ENCODE results near the gene SEPTIN7.

Gene SEPTIN7

DNA sequence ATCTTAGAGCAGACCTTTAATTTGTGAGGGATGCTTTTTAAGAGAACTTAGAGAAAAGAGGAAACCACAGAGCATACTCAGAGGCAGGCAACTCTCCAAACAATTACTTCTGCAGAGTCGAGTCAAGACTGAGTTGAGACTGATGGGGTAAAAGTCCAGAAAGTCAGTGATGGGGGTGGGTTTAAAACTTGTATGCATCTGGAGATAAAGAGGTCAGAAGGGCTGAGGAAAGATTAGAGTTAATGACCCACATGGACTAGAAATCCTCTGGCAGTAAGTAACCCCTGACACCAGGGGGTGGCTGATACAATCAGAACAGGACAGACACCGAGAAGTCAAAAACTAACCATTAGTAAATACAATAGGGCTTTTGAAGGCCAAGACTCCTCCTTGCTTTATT, 42.4 kb upstream of the SEPTIN7 start:
- no peak for TF ChIP-seq CTCF (IDR thresholded peaks at IDR 0.05; ENCODE audit: low read depth, low read length)
- no peak overlapping the region for H3K4me3 ChIP-seq (ENCODE audit: low read depth, low read length)

GRCh38 chr7:35760143-35760745, 40.6 kb upstream of the SEPTIN7 start:
- TF ChIP-seq CTCF (IDR thresholded peaks at IDR 0.05; ENCODE audit: low read depth, low read length): no peak

DNA sequence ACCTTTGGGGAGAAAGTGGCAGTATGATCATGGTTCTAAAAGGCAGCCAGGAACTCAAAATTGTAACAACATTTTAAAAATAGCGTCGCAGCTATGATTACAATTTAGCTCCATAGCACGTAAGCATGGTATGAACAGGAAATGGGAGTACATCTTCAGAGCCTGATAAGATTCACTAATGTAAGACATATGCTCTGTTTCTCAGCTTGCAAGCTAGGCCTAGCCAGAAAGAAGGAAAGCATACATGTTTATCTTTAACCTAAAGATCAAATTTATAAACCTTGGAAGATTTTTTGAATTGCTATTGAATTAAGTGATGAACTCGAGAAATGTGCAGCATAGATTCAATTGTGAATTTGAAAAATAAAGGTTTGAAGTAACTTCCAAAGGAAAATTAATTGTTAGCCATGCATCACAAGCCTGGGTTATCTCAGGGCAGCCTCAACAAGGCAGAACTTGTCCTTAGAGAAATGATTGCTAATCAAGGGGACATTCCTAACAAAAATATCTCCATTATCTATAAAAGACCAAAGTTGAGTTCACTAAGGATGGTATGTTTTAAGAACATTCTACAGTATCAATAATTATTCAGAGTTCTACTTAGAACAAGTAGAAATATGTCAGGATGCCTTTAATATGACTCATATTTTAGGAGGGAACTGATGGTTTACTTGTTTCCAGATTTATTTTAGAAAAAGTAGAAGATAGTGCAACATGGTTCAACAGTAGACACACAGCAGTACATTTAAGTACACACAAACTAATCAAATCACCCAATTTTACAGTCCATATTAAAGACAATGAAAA, 38.8 kb upstream of the SEPTIN7 start:
- H3K4me3 ChIP-seq (ENCODE audit: low read depth, low read length): no peak overlapping the region
- no peak for TF ChIP-seq CTCF (IDR thresholded peaks at IDR 0.05; ENCODE audit: low read depth, low read length)

More at GRCh38 chr7:35760143-35760745, 40.6 kb upstream of the SEPTIN7 start:
- H3K4me3 ChIP-seq (ENCODE audit: low read depth, low read length): no peak overlapping the region

DNA sequence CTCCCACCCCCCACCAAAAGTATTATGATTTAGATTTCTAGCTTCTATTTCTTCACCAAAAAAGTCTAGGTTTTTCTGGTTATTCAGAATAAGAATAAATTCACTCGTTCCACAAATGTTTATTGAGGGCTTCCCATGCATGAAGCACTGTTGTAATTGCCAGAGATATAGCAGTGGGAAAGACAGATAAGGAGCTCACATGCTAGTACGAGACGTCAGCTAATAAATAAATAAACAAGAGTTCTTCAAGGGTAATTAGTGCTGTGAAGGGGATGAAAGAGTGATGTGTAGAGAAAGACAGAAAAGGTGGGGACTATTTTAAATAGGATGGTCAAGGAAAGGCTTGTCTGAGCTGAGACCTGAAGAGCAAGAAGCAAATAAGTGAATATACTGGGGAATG, 38.1 kb upstream of the SEPTIN7 start:
- no peak overlapping the region for H3K4me3 ChIP-seq (ENCODE audit: low read depth, low read length)
- no peak for TF ChIP-seq CTCF (IDR thresholded peaks at IDR 0.05; ENCODE audit: low read depth, low read length)

- H3K4me3 ChIP-seq (ENCODE audit: low read depth, low read length): no peak overlapping the region
- no peak for TF ChIP-seq CTCF (IDR thresholded peaks at IDR 0.05; ENCODE audit: low read depth, low read length)
Observed at GRCh38 chr7:35768346-35768745, 32.5 kb upstream of the SEPTIN7 start.

- no peak for TF ChIP-seq CTCF (IDR thresholded peaks at IDR 0.05; ENCODE audit: low read depth, low read length)
- no peak overlapping the region for H3K4me3 ChIP-seq (ENCODE audit: low read depth, low read length)
Observed at GRCh38 chr7:35771776-35772175, 29.1 kb upstream of the SEPTIN7 start.

DNA sequence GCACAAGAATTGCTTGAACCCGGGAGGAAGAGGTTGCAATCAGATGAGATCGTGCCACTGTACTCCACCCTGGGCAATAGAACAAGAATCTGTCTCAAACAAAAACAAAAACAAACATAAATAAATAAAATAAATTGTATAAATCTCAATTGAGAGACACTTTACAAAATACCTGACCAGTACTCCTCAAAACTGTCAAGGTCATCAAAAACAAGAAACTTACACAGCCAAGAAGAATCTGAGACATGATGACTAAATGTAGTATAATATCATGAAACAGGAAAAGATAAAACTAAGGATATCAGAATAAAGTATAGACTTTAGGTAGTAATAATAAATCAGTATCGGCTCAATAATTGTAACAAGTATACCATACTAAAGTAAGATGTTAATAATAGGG, 26.9 kb upstream of the SEPTIN7 start:
- no peak for TF ChIP-seq CTCF (IDR thresholded peaks at IDR 0.05; ENCODE audit: low read depth, low read length)
- H3K4me3 ChIP-seq (ENCODE audit: low read depth, low read length): no peak overlapping the region

Data from WI38 (cell line).